A549 (cell line): ENCODE results near the gene DNM1. TPM values are rescaled to one million over a fixed set of nuclear protein-coding genes. Genes with fewer than 3 reads are reported as not detected.

ENCODE experiments used
- ATAC-seq, 2 experiments: fragments of 200-7000 bp in 1 of 2; fragments of >200 bp in 1 of 2; cut with Nextera tagmentation in 1 of 2; cut with Tn5 transposase in 1 of 2; 3 replicates each; pipeline versions ENCODE4 v1.8.0 to v1.9.1; 2018 to 2020; ENCODE audit warnings: mild to moderate bottlenecking in 1 of 2, moderate library complexity in 1 of 2
- CTCF ChIA-PET: fragments of 300-600 bp; sonication (Branson Sonifier 250); formaldehyde crosslinking; extraction: SDS; loops from one replicate; lab custom pipeline; 2021; ENCODE audit warnings: antibody characterized with exemption, inconsistent platforms; lab: Yijun Ruan, JAX
- POLR2A ChIA-PET: fragments of 350-600 bp; formaldehyde crosslinking; extraction: SDS; loops from one replicate; lab custom pipeline; 2021; ENCODE audit warnings: antibody characterized with exemption, inconsistent platforms; lab: Yijun Ruan, JAX
- DNase-seq, 2 experiments: peaks; one replicate each; pipeline versions ENCODE4 v3.0.0 to v3.0.0-alpha.2; 2011 to 2016; ENCODE audit warnings: low read depth in 1 of 2, low spot score in 1 of 2
- FAIRE-seq: peaks from 2 replicates; lab custom pipeline; 2011; peaks lifted over from hg19 to GRCh38; lab: Jason Lieb, UNC
- H3K27ac ChIP-seq, 2 experiments: fragments of >200 bp; sonication (Bioruptor Twin); formaldehyde crosslinking; 3 replicates each; pipeline ENCODE4 v1.5.1; 2016 to 2017
- H3K4me1 ChIP-seq: fragments of >200 bp; sonication (Bioruptor Twin); formaldehyde crosslinking; 3 replicates; pipeline ENCODE4 v1.6.1; 2016
- H3K4me2 ChIP-seq: fragments of >200 bp; sonication (Bioruptor Twin); formaldehyde crosslinking; 3 replicates; pipeline ENCODE4 v1.6.1; 2016
- H3K4me3 ChIP-seq: fragments of >200 bp; sonication (Bioruptor Twin); formaldehyde crosslinking; 3 replicates; pipeline ENCODE4 v1.5.1; 2016
- H3K9me3 ChIP-seq: fragments of >200 bp; sonication (Bioruptor Twin); formaldehyde crosslinking; 3 replicates; pipeline ENCODE4 v1.6.1; 2016
- BHLHE40 ChIP-seq: IDR thresholded peaks from 2 replicates; pipeline ENCODE4 v1.6.1; 2012; ENCODE audit warnings: low read depth, low read length, inconsistent platforms
- CBX2 ChIP-seq: fragments of 200-600 bp; sonication (generic); IDR thresholded peaks from 2 replicates; pipeline ENCODE4 v1.6.1; 2016; ENCODE audit warnings: low read depth, mild to moderate bottlenecking, borderline replicate concordance
- EHMT2 ChIP-seq: fragments of 200-600 bp; sonication (generic); IDR thresholded peaks from 2 replicates; pipeline ENCODE4 v1.6.1; 2016; ENCODE audit warnings: antibody characterized with exemption, low read depth, mild to moderate bottlenecking, moderate library complexity
- HOXA7 ChIP-seq: fragments of 250-450 bp; sonication (Bioruptor Pico); IDR thresholded peaks from 2 replicates; pipeline ENCODE4 v1.5.0; 2020; ENCODE audit warnings: mild to moderate bottlenecking, moderate library complexity
- HOXB5 ChIP-seq: fragments of 250-450 bp; sonication (Bioruptor Pico); IDR thresholded peaks from 2 replicates; pipeline ENCODE4 v1.5.0; 2020; ENCODE audit warnings: mild to moderate bottlenecking, moderate library complexity
- JUN ChIP-seq, 2 experiments: fragments of >200 bp; sonication (Bioruptor Twin); formaldehyde crosslinking; IDR thresholded peaks; 2 replicates in 1 of 2; 3 replicates in 1 of 2; pipeline ENCODE4 v1.6.1; 2016 to 2017
- KDM1A ChIP-seq: fragments of 200-600 bp; sonication (generic); IDR thresholded peaks from 2 replicates; pipeline ENCODE4 v1.6.1; 2016; ENCODE audit warnings: low read depth, mild to moderate bottlenecking
- MAFK ChIP-seq: fragments of 450-650 bp; IDR thresholded peaks from 2 replicates; pipeline ENCODE4 v1.6.1; 2014; ENCODE audit not compliant: partially characterized antibody
- MAZ ChIP-seq: fragments of 150-350 bp; IDR thresholded peaks from 2 replicates; pipeline ENCODE4 v1.6.1; 2014; ENCODE audit warnings: antibody characterized with exemption, low read depth, low read length, borderline replicate concordance
- POLR2AphosphoS2 ChIP-seq: conservative IDR thresholded peaks from 2 replicates; pipeline ENCODE4 v1.6.1; 2012; ENCODE audit warnings: low read length, improper control_type of control experiment, inconsistent platforms
- RAD21 ChIP-seq, 2 experiments: fragments of >200 bp in 1 of 2; sonication (Bioruptor Twin) in 1 of 2; formaldehyde crosslinking in 1 of 2; IDR thresholded peaks in 1 of 2; conservative IDR thresholded peaks in 1 of 2; 2 replicates in 1 of 2; 3 replicates in 1 of 2; pipeline ENCODE4 v1.6.1; 2012 to 2018; ENCODE audit warnings: inconsistent platforms in 1 of 2
- RCOR1 ChIP-seq: fragments of 150-350 bp; IDR thresholded peaks from 2 replicates; pipeline ENCODE4 v1.6.1; 2014; ENCODE audit warnings: antibody characterized with exemption, low read length, low read depth
- RFX5 ChIP-seq: fragments of 450-650 bp; IDR thresholded peaks from 2 replicates; pipeline ENCODE4 v1.7.1; 2014; ENCODE audit warnings: antibody characterized with exemption, mild to moderate bottlenecking, moderate library complexity
- SMC3 ChIP-seq: fragments of >200 bp; sonication (Bioruptor Twin); formaldehyde crosslinking; IDR thresholded peaks from 3 replicates; pipeline ENCODE4 v1.6.1; 2018; ENCODE audit warnings: inconsistent platforms
- TFCP2L1 ChIP-seq: fragments of 250-450 bp; sonication (Bioruptor Pico); IDR thresholded peaks from 2 replicates; pipeline ENCODE4 v1.5.0; 2021; ENCODE audit warnings: mild to moderate bottlenecking
- ZC3H11A ChIP-seq: fragments of 450-650 bp; IDR thresholded peaks from 2 replicates; pipeline ENCODE4 v1.6.1; 2014; ENCODE audit warnings: antibody characterized with exemption, mild to moderate bottlenecking
- ZFP36 ChIP-seq: fragments of 450-650 bp; IDR thresholded peaks from 2 replicates; pipeline ENCODE4 v1.6.1; 2014; ENCODE audit warnings: borderline replicate concordance; ENCODE audit not compliant: partially characterized antibody
- ZNF302 ChIP-seq: fragments of 250-450 bp; sonication (Bioruptor Pico); IDR thresholded peaks from 2 replicates; pipeline ENCODE4 v1.9.0; 2021; ENCODE audit warnings: inconsistent platforms, mild to moderate bottlenecking, moderate library complexity
- WGBS: methylation state at CpG from one replicate; pipeline ENCODE4 v1.1.6; 2017; ENCODE audit errors: missing lambda C conversion rate; 5-methylcytosine and 5-hydroxymethylcytosine counted together
- polyA plus RNA-seq, 4 experiments: library from polyadenylated mRNA; depleted of rRNA in 3 of 4; stranded (reverse); fragments of >200 nt; fragmentation: RNase III in 1 of 4; extraction: RNeasy Plus Mini Kit Qiagen cat#74134 plus additional on column Dnase treatment in 1 of 4; gene quantifications; 2 replicates in 3 of 4; 3 replicates in 1 of 4; pipeline ENCODE4 v1.2.3, GENCODE V29; 2011 to 2017
- TF ChIP-seq, protein P1 (sequence below): IDR thresholded peaks from 2 replicates; pipeline ENCODE4 v1.6.1; 2012; ENCODE audit warnings: low read depth, borderline replicate concordance
- TF ChIP-seq, protein P2 (sequence below): fragments of >200 bp; sonication (Bioruptor Twin); formaldehyde crosslinking; IDR thresholded peaks from 3 replicates; pipeline ENCODE4 v1.6.1; 2016
- TF ChIP-seq, protein P3 (sequence below): fragments of 250-450 bp; sonication (Bioruptor Pico); IDR thresholded peaks from 2 replicates; pipeline ENCODE4 v1.5.0; 2020; ENCODE audit warnings: low read depth, mild to moderate bottlenecking, moderate library complexity

DNM1 gene
- polyA plus RNA-seq, 2 of the 4 experiments (the other 2 are of a cell fraction) = 60.2 to 139 TPM

DNA sequence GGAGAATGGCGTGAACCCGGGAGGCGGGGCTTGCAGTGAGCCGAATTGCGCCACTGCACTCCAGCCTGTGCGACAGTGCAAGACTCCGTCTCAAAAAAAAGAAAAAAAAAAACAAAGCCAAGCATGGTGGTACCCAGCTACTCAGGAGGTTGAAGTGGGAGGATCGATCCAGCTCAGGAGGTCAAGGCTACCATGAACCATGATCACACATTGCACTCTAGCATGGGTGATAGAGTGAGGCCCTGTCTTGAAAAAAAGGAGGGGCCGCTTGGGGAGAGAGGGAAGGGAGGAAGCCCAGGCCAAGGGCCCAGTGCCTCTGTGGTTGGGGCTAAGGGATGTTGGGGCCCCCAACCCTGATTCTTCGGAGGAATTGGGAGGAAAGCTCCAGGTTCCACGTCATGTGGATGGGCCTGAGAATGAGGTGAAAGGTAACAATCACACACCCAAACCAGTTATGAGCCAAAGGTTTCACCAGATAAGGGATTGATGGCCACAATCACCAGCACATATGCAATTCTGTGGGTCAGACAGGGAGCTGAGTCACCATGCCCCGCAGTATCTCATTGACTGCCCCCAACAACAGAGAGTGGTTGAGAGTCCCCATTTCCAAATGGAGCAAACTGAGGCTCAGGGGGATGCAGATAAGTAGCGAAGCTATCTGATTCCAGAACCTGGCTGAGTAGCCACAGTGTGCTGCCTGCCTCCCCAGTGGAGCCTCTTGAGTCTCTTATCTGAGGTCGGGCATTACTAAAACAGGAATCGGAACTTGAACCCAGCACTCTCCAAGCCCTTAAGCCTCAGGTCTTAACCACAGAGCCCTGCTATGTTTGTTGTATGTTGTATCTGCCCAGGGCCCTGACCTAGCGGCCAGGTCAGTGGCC lies 93.4 kb downstream of the DNM1 start:
- ChIA-PET POLR2A (interaction anchor here (0.6 kb wide), 1 partner anchor 19 kb away, joined by 5 read pairs; no protein-coding TSS in a partner anchor), CTCF (interaction anchor here (0.6 to 17.8 kb wide), 27 partner anchors 10 to 368 kb away, joined by 3 to 206 read pairs (median 7); partner anchors contain the start of genes CERCAM, COQ4 and URM1)
- Histone ChIP-seq H3K27ac (peak overlapping the region in 1 of 2 experiments; percentile 85; a peak in 4 of 6 replicates), H3K4me3 (no peak overlapping the region), H3K9me3 (no peaks in the 10 kb centered on the region), H3K4me1 (peaks cover 17% of the 10 kb centered on the region), H3K4me2 (no peak overlapping the region)
- ATAC-seq (no peak), FAIRE-seq (no peak), DNase-seq (no peak)
- 92% methylated on average over 16 of the region's 16 CpGs for WGBS
- TF ChIP-seq RAD21 (conservative IDR thresholded peaks at IDR 0.05 in 1 of 2, IDR thresholded peaks at IDR 0.05 in 1 of 2) (no peak), MAFK (no peak), MAZ (no peak), ZNF302 (CRISPR knock-in tag) (no peak), TFCP2L1 (no peak), RFX5 (no peak), RCOR1 (no peak), ZC3H11A (no peak), JUN (IDR thresholded peaks at IDR 0.05) (no peak)
- TF ChIP-seq, protein P1, sequence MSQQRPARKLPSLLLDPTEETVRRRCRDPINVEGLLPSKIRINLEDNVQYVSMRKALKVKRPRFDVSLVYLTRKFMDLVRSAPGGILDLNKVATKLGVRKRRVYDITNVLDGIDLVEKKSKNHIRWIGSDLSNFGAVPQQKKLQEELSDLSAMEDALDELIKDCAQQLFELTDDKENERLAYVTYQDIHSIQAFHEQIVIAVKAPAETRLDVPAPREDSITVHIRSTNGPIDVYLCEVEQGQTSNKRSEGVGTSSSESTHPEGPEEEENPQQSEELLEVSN = no peak
- TF ChIP-seq, protein P2, sequence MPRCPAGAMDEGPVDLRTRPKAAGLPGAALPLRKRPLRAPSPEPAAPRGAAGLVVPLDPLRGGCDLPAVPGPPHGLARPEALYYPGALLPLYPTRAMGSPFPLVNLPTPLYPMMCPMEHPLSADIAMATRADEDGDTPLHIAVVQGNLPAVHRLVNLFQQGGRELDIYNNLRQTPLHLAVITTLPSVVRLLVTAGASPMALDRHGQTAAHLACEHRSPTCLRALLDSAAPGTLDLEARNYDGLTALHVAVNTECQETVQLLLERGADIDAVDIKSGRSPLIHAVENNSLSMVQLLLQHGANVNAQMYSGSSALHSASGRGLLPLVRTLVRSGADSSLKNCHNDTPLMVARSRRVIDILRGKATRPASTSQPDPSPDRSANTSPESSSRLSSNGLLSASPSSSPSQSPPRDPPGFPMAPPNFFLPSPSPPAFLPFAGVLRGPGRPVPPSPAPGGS = no peak

GRCh38 chr9:128297221-128297773 lies 94.1 kb downstream of the DNM1 start:
- FAIRE-seq (no peak), ATAC-seq (no peak), DNase-seq (no peak)
- 92% methylated on average over 2 of the region's 2 CpGs for WGBS
- peak; percentile 8 for TF ChIP-seq ZFP36
- TF ChIP-seq HOXA7 (CRISPR knock-in tag) = no peak
- Histone ChIP-seq H3K4me2 (no peak overlapping the region), H3K4me3 (no peak overlapping the region), H3K9me3 (no peaks in the 10 kb centered on the region), H3K4me1 (peaks cover 17% of the 10 kb centered on the region), H3K27ac (peak overlapping the region in 1 of 2 experiments; percentile 85; a peak in 2 of 6 replicates)
- CTCF ChIA-PET = interaction anchor here (0.6 to 17.8 kb wide), 11 partner anchors 10 to 367 kb away, joined by 3 to 206 read pairs (median 19); partner anchors contain the start of gene CERCAM
- POLR2A ChIA-PET = no interaction called here

DNA sequence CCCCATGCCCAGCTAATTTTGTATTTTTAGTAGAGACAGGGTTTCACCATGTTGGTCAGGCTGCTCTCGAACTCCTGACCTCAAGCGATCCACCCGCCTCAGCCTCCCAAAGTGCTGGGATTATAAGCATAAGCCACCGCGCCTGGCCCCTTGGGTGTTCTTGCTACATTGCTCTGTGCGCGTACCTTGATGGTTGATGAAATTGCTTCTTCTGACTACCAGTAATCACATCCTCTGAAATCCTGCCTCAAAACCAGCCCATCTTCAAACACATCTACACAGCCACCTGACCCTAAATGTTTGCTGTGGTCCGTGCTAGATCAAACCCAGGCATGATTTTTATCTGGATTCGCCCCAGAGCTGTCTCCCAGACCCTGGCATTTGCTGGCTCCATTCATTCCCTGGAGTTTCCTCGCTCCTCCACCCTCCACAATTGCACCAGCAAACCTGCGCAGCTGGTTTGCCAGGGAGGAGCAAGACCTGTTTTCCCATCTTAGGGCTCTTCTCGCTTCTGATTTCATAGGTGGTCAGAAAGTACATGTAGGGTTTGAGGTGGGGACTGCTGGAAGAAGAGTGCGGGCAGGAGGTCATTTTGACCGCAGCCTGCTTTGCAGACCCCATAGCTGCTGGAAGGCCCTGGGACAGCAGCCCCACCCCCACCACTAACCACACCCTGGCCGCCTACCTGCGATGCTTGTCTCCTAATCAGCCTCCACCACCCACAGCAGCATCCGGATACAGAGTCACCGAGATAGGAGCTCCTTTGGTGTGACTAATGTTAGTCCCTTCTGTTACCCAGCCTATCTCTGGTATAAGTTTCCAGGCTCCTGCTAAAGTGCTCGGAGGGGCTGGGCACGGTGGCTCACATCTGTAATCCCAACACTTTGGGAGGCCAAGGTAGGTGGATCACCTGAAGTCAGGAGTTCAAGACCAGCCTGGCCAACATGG lies 95.6 kb downstream of the DNM1 start:
- no peak for ATAC-seq
- 92% methylated on average over 20 of the region's 20 CpGs for WGBS
- H3K27ac ChIP-seq = no peak overlapping the region
- H3K4me3 ChIP-seq = no peak overlapping the region
- no peaks in the 10 kb centered on the region for H3K9me3 ChIP-seq
- no peak for TF ChIP-seq KDM1A
- no peak for TF ChIP-seq CBX2
- TF ChIP-seq, protein P3, sequence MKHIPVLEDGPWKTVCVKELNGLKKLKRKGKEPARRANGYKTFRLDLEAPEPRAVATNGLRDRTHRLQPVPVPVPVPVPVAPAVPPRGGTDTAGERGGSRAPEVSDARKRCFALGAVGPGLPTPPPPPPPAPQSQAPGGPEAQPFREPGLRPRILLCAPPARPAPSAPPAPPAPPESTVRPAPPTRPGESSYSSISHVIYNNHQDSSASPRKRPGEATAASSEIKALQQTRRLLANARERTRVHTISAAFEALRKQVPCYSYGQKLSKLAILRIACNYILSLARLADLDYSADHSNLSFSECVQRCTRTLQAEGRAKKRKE (CRISPR knock-in tag) = no peak
- no peak for TF ChIP-seq SMC3
- TF ChIP-seq HOXB5 (CRISPR knock-in tag) = no peak
- TF ChIP-seq, protein P1 = no peak
- TF ChIP-seq EHMT2 = no peak
- TF ChIP-seq POLR2AphosphoS2 = no peak
- TF ChIP-seq ZFP36 = no peak
- no peak for TF ChIP-seq BHLHE40
- ChIA-PET CTCF (interaction anchor here (0.9 to 17.8 kb wide), 8 partner anchors 9 to 121 kb away, joined by 3 to 206 read pairs (median 7); partner anchors contain the start of gene CERCAM), POLR2A (interaction anchor here (0.6 to 1.1 kb wide), 2 partner anchors 23 to 41 kb away, joined by 3 to 6 read pairs; partner anchors contain the start of genes GOLGA2, SLC27A4 and SWI5)
- FAIRE-seq = no peak
- DNase-seq = no peak
- H3K4me2 ChIP-seq = no peak overlapping the region
- peaks cover 17% of the 10 kb centered on the region for H3K4me1 ChIP-seq
